ENCODE results near the gene SMTNL1.

DNA sequence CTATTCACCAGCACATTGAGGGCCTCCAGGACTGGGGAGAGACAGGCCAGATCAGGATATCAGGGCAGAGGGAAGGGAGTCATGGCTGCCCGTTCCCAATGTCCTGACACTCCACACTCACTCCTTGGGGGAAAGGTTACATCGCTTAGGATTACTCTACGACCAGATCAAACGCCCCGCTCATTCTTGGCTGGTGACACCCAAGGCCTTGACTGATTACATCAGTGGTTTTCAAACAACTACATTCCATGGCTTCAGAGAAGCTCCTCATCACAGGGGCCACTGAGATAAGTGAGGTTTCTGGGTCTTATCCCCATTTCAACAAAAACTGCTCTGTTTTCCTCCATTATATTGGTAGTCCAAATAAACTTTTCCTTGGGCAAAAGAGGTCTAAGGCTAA is 15.1 kb downstream of the SMTNL1 start:
- TF ChIP-seq, protein P1, sequence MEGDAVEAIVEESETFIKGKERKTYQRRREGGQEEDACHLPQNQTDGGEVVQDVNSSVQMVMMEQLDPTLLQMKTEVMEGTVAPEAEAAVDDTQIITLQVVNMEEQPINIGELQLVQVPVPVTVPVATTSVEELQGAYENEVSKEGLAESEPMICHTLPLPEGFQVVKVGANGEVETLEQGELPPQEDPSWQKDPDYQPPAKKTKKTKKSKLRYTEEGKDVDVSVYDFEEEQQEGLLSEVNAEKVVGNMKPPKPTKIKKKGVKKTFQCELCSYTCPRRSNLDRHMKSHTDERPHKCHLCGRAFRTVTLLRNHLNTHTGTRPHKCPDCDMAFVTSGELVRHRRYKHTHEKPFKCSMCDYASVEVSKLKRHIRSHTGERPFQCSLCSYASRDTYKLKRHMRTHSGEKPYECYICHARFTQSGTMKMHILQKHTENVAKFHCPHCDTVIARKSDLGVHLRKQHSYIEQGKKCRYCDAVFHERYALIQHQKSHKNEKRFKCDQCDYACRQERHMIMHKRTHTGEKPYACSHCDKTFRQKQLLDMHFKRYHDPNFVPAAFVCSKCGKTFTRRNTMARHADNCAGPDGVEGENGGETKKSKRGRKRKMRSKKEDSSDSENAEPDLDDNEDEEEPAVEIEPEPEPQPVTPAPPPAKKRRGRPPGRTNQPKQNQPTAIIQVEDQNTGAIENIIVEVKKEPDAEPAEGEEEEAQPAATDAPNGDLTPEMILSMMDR (IDR thresholded peaks at IDR 0.05), result no peak
- no peak for TF ChIP-seq POLR2A (IDR thresholded peaks at IDR 0.05)

Measured in body of pancreas (tissue), 4 donors.